Ammon's horn (tissue), 1 donor: ENCODE results near the gene PCDHB11.
"Not testable (repeated sequence)": the region's sequence is repeated elsewhere in the genome, so short reads cannot be mapped to it uniquely, and the experiment has no call there.

ENCODE experiments used
- DNase-seq: peaks from one replicate; pipeline ENCODE4 v3.0.0-alpha.2; 2016; ENCODE audit warnings: low spot score

The PCDHB11 gene

GRCh38 chr5:141186897-141187512, 12.4 kb upstream of the PCDHB11 start, which contains the start of gene PCDHB9:
Gene PCDHB9 (plus strand): TSS chr5:141187161. CDS start chr5:141187319, 158 bp downstream.
- peak; percentile 22 for DNase-seq

DNA sequence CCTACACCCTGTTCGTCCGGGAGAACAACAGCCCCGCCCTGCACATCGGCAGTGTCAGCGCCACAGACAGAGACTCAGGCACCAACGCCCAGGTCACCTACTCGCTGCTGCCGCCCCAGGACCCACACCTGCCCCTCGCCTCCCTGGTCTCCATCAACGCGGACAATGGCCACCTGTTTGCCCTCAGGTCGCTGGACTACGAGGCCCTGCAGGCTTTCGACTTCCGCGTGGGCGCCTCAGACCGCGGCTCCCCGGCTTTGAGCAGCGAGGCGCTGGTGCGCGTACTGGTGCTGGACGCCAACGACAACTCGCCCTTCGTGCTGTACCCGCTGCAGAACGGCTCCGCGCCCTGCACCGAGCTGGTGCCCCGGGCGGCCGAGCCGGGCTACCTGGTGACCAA, 10.7 kb upstream of the PCDHB11 start:
- not testable (repeated sequence) for DNase-seq

- not testable (repeated sequence) for DNase-seq
Measured at GRCh38 chr5:141189131-141189530, 10.3 kb upstream of the PCDHB11 start.

DNA sequence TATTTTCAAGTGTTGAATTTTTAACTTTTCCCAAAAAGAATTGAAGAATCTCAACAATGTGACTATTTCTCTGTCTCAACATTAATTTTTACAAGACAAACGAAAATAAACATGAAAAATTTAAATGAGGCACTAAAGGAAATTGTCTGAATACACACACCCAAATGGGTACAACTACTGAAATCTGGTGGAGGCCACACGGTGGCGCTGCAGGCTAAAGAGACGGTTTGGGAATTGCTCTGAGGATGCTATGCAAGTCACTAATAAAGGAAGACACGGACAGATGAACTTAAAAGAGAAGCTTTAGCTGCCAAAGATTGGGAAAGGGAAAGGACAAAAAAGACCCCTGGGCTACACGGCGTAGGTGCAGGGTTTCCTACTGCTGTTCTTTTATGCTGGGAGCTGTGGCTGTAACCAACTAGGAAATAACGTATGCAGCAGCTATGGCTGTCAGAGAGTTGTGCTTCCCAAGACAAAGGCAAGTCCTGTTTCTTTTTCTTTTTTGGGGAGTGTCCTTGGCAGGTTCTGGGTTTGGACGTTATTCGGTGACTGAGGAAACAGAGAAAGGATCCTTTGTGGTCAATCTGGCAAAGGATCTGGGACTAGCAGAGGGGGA, 7.2 kb upstream of the PCDHB11 start, which contains the start of gene PCDHB10:
Gene PCDHB10, plus strand, starts transcription at position 244 of the 616 bp plus-strand sequence. Its CDS starts 200 bp downstream, at position 444.
- DNase-seq, result peak; percentile 47

GRCh38 chr5:141194332-141194731, 5.1 kb upstream of the PCDHB11 start:
- not testable (repeated sequence) for DNase-seq

- no peak for DNase-seq
Measured at GRCh38 chr5:141196363-141196762, 3.1 kb upstream of the PCDHB11 start.

DNA sequence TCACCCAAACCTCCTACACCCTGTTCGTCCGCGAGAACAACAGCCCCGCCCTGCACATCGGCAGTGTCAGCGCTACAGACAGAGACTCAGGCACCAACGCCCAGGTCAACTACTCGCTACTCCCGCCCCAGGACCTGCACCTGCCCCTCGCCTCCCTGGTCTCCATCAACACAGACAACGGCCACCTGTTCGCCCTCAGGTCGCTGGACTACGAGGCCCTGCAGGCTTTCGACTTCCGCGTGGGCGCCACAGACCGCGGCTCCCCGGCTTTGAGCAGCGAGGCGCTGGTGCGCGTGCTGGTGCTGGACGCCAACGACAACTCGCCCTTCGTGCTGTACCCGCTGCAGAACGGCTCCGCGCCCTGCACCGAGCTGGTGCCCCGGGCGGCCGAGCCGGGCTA, 1.7 kb downstream of the PCDHB11 start:
- not testable (repeated sequence) for DNase-seq

GRCh38 chr5:141201646-141202045, 2.2 kb downstream of the PCDHB11 start:
- not testable (repeated sequence) for DNase-seq

DNA sequence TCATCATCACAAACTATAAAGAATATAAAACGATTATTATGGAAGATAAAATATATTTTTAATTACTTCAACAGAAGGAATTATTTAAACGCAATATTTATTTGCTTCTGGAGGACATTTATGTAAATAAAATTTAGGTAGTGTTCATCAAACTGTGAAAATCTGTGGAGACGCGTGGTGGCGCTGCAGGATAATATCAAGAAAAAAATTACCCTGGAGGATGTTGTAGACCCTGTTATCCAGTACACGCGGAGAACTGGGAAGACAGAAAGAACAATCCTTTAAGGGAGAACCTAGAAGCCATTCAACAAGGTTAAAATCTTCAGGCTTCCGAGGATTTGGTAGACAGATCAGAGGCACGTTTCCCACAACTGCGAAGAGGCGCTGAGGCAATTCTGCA, 9.1 kb downstream of the PCDHB11 start, which contains the start of gene PCDHB12:
Gene PCDHB12, plus strand, starts transcription at position 242 of the 400 bp plus-strand sequence. CDS start 189 bp downstream, outside the sequence.
- DNase-seq, result peak; percentile 10

DNA sequence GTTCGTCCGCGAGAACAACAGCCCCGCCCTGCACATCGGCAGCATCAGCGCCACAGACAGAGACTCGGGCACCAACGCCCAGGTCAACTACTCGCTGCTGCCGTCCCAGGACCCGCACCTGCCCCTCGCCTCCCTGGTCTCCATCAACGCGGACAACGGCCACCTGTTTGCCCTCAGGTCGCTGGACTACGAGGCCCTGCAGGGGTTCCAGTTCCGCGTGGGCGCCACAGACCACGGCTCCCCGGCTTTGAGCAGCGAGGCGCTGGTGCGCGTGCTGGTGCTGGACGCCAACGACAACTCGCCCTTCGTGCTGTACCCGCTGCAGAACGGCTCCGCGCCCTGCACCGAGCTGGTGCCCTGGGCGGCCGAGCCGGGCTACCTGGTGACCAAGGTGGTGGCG, 10.9 kb downstream of the PCDHB11 start:
- DNase-seq, result not testable (repeated sequence)

DNA sequence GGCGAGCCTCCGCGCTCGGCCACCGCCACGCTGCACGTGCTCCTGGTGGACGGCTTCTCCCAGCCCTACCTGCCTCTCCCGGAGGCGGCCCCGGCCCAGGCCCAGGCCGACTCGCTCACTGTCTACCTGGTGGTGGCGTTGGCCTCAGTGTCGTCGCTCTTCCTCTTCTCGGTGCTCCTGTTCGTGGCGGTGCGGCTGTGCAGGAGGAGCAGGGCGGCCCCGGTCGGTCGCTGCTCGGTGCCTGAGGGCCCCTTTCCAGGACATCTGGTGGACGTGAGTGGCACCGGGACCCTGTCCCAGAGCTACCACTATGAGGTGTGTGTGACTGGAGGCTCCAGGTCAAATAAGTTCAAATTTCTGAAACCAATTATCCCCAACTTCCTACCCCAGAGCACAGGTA, 11.4 kb downstream of the PCDHB11 start:
- not testable (repeated sequence) for DNase-seq

DNA sequence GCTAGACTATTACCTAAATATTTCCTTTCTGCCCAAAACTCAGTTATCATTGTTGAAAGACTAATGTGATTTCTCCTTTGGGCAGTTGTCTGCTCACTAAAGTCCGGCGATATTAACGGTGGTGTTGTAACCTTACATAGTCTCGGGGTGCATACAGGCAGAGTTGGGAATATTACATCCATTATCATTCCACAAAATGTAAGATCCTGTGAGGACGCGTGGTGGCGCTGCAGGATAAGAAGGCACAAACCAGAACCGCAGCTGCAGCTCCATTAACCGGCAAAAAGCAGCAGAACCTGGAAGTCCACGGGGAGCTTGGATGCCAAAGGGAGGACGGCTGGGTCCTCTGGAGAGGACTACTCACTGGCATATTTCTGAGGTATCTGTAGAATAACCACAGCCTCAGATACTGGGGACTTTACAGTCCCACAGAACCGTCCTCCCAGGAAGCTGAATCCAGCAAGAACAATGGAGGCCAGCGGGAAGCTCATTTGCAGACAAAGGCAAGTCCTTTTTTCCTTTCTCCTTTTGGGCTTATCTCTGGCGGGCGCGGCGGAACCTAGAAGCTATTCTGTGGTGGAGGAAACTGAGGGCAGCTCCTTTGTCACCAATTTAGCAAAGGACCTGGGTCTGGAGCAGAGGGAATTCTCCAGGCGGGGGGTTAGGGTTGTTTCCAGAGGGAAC, 14.4 kb downstream of the PCDHB11 start, which contains the start of gene PCDHB13:
Gene PCDHB13, plus strand, starts transcription at position 264 of the 684 bp plus-strand sequence. Its CDS starts 205 bp downstream, at position 469.
- DNase-seq, result peak; percentile 31

GRCh38 chr5:141214583-141214982, 15.2 kb downstream of the PCDHB11 start:
- DNase-seq, result not testable (repeated sequence)

GRCh38 chr5:141215504-141215903, 16.1 kb downstream of the PCDHB11 start:
- DNase-seq, result not testable (repeated sequence)

- DNase-seq, result not testable (repeated sequence)
Measured at GRCh38 chr5:141216035-141216434, 16.6 kb downstream of the PCDHB11 start.

DNA sequence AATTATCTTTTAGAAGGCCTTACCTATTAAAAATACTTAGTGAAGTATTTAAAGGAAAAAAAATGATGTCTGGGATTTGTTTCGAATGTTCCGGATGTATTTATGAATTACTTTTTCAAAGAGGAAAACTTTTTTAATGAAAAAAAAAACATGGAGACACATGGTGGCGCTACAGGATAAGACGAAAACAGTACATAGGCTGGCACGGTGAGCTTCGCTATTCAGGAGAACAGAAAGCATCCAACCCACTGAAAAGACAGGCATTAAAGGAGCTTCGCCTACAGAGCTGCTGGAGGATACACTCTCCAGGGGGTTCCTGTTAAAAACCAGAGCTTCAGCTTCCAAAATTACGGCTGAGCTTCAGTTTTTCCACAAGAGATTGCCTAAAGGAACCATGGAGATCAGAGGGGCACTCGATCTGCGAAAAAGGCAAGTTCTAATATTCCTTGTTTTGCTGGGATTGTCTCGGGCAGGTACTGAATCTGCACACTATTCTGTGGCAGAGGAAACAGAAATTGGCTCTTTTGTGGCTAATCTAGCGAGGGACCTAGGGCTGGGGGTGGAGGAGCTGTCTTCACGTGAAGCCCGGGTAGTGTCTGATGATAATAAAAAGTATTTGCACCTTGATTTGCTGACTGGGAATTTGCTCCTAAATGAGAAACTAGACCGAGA, 23.8 kb downstream of the PCDHB11 start, which contains the start of gene PCDHB14:
Gene PCDHB14, plus strand, starts transcription at position 232 of the 672 bp plus-strand sequence. Its CDS starts 163 bp downstream, at position 395.
- DNase-seq, result peak; percentile 28

- DNase-seq, result not testable (repeated sequence)
Measured at GRCh38 chr5:141224844-141225243, 25.4 kb downstream of the PCDHB11 start.

DNA sequence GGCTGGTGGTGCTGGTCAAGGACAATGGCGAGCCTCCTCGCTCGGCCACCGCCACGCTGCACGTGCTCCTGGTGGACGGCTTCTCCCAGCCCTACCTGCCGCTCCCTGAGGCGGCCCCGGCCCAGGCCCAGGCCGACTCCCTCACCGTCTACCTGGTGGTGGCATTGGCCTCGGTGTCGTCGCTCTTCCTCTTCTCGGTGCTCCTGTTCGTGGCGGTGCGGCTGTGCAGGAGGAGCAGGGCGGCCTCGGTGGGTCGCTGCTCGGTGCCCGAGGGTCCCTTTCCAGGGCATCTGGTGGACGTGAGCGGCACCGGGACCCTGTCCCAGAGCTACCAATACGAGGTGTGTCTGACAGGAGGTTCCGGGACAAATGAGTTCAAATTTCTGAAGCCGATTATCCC, 26.0 kb downstream of the PCDHB11 start:
- not testable (repeated sequence) for DNase-seq

DNA sequence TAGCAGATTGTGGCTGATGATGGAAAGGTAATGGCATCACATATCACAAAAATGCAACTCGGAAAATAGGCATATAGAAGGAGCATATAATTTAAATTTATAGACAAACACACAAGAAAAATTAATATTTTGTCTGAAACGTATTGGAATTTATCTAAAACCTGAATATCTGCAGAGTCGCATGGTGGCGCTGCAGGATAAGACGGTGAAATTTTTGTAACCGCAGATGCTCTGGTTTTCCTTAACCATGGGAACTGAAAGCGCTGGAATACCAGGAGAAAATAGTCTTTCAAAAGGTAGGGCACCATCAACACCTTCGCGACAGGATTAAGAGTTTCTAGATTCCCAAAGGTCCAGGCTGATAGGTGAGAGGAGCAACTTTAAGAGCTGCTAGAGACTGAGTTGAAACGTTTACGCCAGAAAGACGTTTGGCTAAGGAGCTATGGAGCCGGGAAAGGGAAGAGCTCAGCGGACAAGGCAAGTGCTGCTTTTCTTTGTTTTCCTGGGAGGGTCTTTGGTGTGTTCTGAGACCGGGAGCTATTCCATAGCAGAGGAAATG, 34.8 kb downstream of the PCDHB11 start:
- DNase-seq, result no peak

DNA sequence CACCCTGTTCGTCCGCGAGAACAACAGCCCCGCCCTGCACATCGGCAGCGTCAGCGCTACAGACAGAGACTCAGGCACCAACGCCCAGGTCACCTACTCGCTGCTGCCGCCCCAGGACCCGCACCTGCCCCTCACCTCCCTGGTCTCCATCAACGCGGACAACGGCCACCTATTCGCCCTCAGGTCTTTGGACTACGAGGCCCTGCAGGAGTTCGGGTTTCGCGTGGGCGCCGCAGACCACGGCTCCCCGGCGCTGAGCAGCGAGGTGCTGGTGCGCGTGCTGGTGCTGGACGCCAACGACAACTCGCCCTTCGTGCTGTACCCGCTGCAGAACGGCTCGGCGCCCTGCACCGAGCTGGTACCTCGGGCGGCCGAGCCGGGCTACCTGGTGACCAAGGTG, 36.5 kb downstream of the PCDHB11 start:
- not testable (repeated sequence) for DNase-seq

DNA sequence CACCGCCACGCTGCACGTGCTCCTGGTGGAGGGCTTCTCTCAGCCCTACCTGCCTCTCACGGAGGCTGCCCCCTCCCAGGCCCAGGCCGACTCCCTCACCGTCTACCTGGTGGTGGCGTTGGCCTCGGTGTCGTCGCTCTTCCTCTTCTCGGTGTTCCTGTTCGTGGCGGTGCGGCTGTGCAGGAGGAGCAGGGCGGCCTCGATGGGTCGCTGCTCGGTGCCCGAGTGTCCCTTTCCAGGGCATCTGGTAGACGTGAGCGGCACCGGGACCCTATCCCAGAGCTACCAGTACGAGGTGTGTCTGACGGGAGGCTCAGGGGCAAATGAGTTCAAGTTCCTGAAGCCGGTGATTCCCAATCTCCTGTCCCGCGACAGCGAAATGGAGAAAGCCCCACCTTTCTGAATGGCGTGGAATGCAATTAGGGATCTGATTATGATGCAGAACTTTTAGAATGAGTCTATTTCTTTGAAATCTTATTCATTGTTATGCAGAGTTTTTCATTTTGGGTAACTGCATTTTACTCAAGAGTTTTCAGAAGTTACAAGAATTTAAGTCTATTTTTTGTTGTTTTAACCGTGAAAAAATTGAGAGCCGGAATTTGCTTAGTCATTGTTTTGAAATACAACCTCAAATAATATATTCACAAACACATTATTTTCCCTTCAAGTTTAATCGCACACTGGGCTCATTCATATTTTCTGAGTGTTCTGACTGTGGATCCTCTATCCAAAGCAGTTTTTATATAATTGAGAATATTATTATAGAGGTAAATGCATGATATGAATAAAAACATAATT, 37.3 kb downstream of the PCDHB11 start:
- no peak for DNase-seq
